Upper lobe of left lung (tissue), 4 donors: ENCODE results near the gene LEO1.

Experiments used
- EP300 ChIP-seq, 4 donors: sonication (generic); formaldehyde crosslinking; IDR thresholded peaks; one replicate each; pipeline ENCODE4 v1.5.1; 2017; ENCODE audit warnings: antibody characterized with exemption in 4 of 4, control low read depth in 2 of 4
- TF ChIP-seq, protein P1 (sequence below), 6 experiments: fragments of 450-650 bp in 4 of 6; fragments of 200-600 bp in 2 of 6; sonication (generic) in 2 of 6; IDR thresholded peaks; one replicate each; pipeline ENCODE4 v1.5.1; 2016 to 2019; ENCODE audit warnings: antibody characterized with exemption in 6 of 6

DNA sequence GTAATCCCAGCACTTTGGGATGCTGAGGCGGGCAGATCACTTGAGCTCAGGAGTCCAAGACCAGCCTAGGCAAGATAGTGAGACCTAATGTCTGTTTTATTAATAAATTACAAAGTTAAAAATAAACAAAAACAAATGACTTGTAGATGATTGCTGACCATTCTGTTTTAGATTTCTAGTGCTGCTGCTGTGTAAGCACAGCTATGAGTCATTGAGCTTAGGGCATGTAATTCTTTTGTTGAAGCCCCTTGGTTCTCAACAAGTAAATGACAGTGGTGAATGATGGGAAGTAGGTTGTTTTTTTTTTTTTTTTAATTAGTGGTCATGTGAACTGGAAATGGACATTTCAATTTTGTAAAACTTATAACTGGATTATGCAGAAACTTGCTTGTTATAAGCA lies 63.3 kb downstream of the LEO1 start:
- no peak for TF ChIP-seq EP300 (IDR thresholded peaks at IDR 0.05)
- TF ChIP-seq, protein P1, sequence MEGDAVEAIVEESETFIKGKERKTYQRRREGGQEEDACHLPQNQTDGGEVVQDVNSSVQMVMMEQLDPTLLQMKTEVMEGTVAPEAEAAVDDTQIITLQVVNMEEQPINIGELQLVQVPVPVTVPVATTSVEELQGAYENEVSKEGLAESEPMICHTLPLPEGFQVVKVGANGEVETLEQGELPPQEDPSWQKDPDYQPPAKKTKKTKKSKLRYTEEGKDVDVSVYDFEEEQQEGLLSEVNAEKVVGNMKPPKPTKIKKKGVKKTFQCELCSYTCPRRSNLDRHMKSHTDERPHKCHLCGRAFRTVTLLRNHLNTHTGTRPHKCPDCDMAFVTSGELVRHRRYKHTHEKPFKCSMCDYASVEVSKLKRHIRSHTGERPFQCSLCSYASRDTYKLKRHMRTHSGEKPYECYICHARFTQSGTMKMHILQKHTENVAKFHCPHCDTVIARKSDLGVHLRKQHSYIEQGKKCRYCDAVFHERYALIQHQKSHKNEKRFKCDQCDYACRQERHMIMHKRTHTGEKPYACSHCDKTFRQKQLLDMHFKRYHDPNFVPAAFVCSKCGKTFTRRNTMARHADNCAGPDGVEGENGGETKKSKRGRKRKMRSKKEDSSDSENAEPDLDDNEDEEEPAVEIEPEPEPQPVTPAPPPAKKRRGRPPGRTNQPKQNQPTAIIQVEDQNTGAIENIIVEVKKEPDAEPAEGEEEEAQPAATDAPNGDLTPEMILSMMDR (IDR thresholded peaks at IDR 0.05) = no peak
